ENCODE data around the gene MACC1. TPM values are rescaled to one million over a fixed set of nuclear protein-coding genes. Genes with fewer than 3 reads are reported as not detected.

Gene MACC1
- total and polyA plus RNA-seq, 9 of the 15 experiments (the other 6 are each of a cell fraction or from before 2014, with no cell fraction given) = 5.9 to 30.2 (median 10.4) TPM

GRCh38 chr7:20141666-20142065 is 75.5 kb downstream of the MACC1 start:
- POLR2A ChIA-PET = no interaction called here
- no peak for ATAC-seq
- no peak overlapping the region for H3K4me2 ChIP-seq (ENCODE audit: insufficient read depth, low read length)
- intact Hi-C loops (cut with micrococcal nuclease) = no loop called here
- H3K4me3 ChIP-seq = no peak overlapping the region
- H3K79me2 ChIP-seq (ENCODE audit: control insufficient read depth, insufficient read depth, low read length) = no peaks in the 10 kb centered on the region
- CTCF ChIA-PET (ENCODE audit: low intra/inter-chr PET ratio) = no interaction called here
- 0 out of 3 replicates have a peak, but pooled peaks cover 2% of the 10 kb centered on the region for H3K36me3 ChIP-seq (ENCODE audit: control insufficient read depth, insufficient read depth, low read length)
- no peaks in the 10 kb centered on the region for H3K27me3 ChIP-seq (ENCODE audit: control insufficient read depth in 2 of 2, insufficient read depth in 2 of 2, low read length in 2 of 2)
- H3K4me1 ChIP-seq (replicated peaks in 1 of 2; ENCODE audit: control insufficient read depth in 2 of 2, insufficient read depth in 2 of 2, low read length in 2 of 2) = no peaks in the 10 kb centered on the region
- H2AFZ ChIP-seq (ENCODE audit: low read depth, low read length) = no peak overlapping the region
- H3K9me3 ChIP-seq (replicated peaks; ENCODE audit: control insufficient read depth, insufficient read depth, low read depth, low read length) = no peaks in the 10 kb centered on the region
- no TSS peak for BruUV-seq (replicated peaks)
- TF ChIP-seq RFX1 (IDR thresholded peaks at IDR 0.05) (peak; percentile 77), ZNF830 (CRISPR knock-in tag; IDR thresholded peaks at IDR 0.05) (no peak)
- H3K27ac ChIP-seq (ENCODE audit: extremely low read depth, low read depth, low read length) = no peak overlapping the region
- no peak overlapping the region for H3K9ac ChIP-seq (ENCODE audit: insufficient read depth in 1 of 2, low read depth in 2 of 2, low read length in 2 of 2)
- no peaks in the 10 kb centered on the region for H4K20me1 ChIP-seq (replicated peaks; ENCODE audit: control insufficient read depth, insufficient read depth, low read length)
- no peak for DNase-seq (ENCODE audit: extremely low read depth in 1 of 4, low spot score in 3 of 4)
- FAIRE-seq = no peak
- 78% methylated on average over 4 of the region's 4 CpGs for WGBS (ENCODE audit: insufficient coverage, low coverage, missing lambda C conversion rate)
- in situ Hi-C loops (cut with MboI) = no loop called here
- H3K9me1 ChIP-seq (ENCODE audit: control insufficient read depth, insufficient read depth, low read length) = no peaks in the 10 kb centered on the region

GRCh38 chr7:20141002-20141345 is 76.2 kb downstream of the MACC1 start:
- Histone ChIP-seq H3K9me1 (ENCODE audit: control insufficient read depth, insufficient read depth, low read length) (no peaks in the 10 kb centered on the region), H3K4me2 (ENCODE audit: insufficient read depth, low read length) (no peak overlapping the region), H2AFZ (ENCODE audit: low read depth, low read length) (no peak overlapping the region), H3K9ac (ENCODE audit: insufficient read depth in 1 of 2, low read depth in 2 of 2, low read length in 2 of 2) (no peak overlapping the region), H3K4me3 (no peak overlapping the region), H3K27ac (ENCODE audit: extremely low read depth, low read depth, low read length) (no peak overlapping the region), H3K79me2 (ENCODE audit: control insufficient read depth, insufficient read depth, low read length) (no peaks in the 10 kb centered on the region), H3K4me1 (replicated peaks in 1 of 2; ENCODE audit: control insufficient read depth in 2 of 2, insufficient read depth in 2 of 2, low read length in 2 of 2) (no peaks in the 10 kb centered on the region), H4K20me1 (replicated peaks; ENCODE audit: control insufficient read depth, insufficient read depth, low read length) (no peaks in the 10 kb centered on the region), H3K27me3 (ENCODE audit: control insufficient read depth in 2 of 2, insufficient read depth in 2 of 2, low read length in 2 of 2) (no peaks in the 10 kb centered on the region), H3K9me3 (replicated peaks; ENCODE audit: control insufficient read depth, insufficient read depth, low read depth, low read length) (no peaks in the 10 kb centered on the region), H3K36me3 (ENCODE audit: control insufficient read depth, insufficient read depth, low read length) (peaks cover 2% of the 10 kb centered on the region; the same call in 1 of the 3 replicates)
- intact Hi-C loops (cut with micrococcal nuclease) = no loop called here
- CTCF ChIA-PET (ENCODE audit: low intra/inter-chr PET ratio) = no interaction called here
- WGBS (ENCODE audit: insufficient coverage, low coverage, missing lambda C conversion rate) = 30% methylated on average over 2 of the region's 2 CpGs
- FAIRE-seq (no peak), DNase-seq (ENCODE audit: extremely low read depth in 1 of 4, low spot score in 3 of 4) (no peak), ATAC-seq (no peak)
- no TSS peak for BruUV-seq (replicated peaks)
- no peak for TF ChIP-seq FOXA1 (IDR thresholded peaks at IDR 0.05; ENCODE audit: borderline replicate concordance)
- no peak for TF ChIP-seq DNMT1 (IDR thresholded peaks at IDR 0.05)
- TF ChIP-seq NR3C1 (CRISPR knock-in tag; IDR thresholded peaks at IDR 0.05) = no peak
- no peak for TF ChIP-seq MNT (conservative IDR thresholded peaks at IDR 0.05)
- no peak for TF ChIP-seq RBM34 (IDR thresholded peaks at IDR 0.05; ENCODE audit: borderline replicate concordance, insufficient read depth, low read length)
- TF ChIP-seq STAT5A (IDR thresholded peaks at IDR 0.05; ENCODE audit: borderline replicate concordance, low read length) = no peak
- TF ChIP-seq POLR2B (IDR thresholded peaks at IDR 0.05; ENCODE audit: low read depth, partially characterized antibody) = no peak
- TF ChIP-seq TARDBP (IDR thresholded peaks at IDR 0.05) = no peak
- TF ChIP-seq CREB3L1 (IDR thresholded peaks at IDR 0.05; ENCODE audit: borderline replicate concordance, low read depth) = no peak
- in situ Hi-C loops (cut with MboI) = no loop called here
- POLR2A ChIA-PET = no interaction called here
